SK-N-SH (cell line): Measurements from ENCODE around the gene RFX2. TPM values are rescaled to one million over a fixed set of nuclear protein-coding genes. Genes with fewer than 3 reads are reported as not detected.

Experiments used
- CTCF ChIA-PET: fragments of 300-600, 350-600 bp; formaldehyde crosslinking; extraction: SDS; loops from one replicate; lab custom pipeline; 2021; lab: Yijun Ruan, JAX
- POLR2A ChIA-PET: fragments of 350-600 bp; sonication (Branson Sonifier 250); formaldehyde crosslinking; extraction: SDS; loops from one replicate; lab custom pipeline; 2020; ENCODE audit warnings: antibody characterized with exemption, inconsistent platforms; lab: Yijun Ruan, JAX
- DNase-seq: peaks from one replicate; pipeline ENCODE4 v3.0.0; 2012
- H2AFZ ChIP-seq: fragments of 200-600 bp; sonication (generic); 2 replicates; pipeline ENCODE4 v1.8.1; 2016; ENCODE audit warnings: antibody characterized with exemption, mild to moderate bottlenecking, low read depth
- H3F3A ChIP-seq: fragments of 200-600 bp; sonication (generic); replicated peaks from 2 replicates; pipeline ENCODE3; 2016; ENCODE audit warnings: antibody characterized with exemption, mild to moderate bottlenecking; ENCODE audit not compliant: insufficient read depth
- H3K27ac ChIP-seq, 2 experiments: fragments of 200-500 bp in 1 of 2; fragments of 200-600 bp in 1 of 2; sonication (Bioruptor generic) in 1 of 2; sonication (generic), shearing (Covaris generic) in 1 of 2; 2 replicates each; pipeline versions ENCODE4 v1.5.1 to v1.6.1; 2014 to 2016; ENCODE audit warnings: low read depth in 2 of 2, inconsistent platforms in 1 of 2, low read length in 1 of 2, mild to moderate bottlenecking in 1 of 2, mixed read lengths in 1 of 2
- H3K27me3 ChIP-seq: fragments of 200-600 bp; sonication (generic), shearing (Covaris generic); 2 replicates; pipeline ENCODE4 v1.6.1; 2016; ENCODE audit warnings: mixed run types; ENCODE audit not compliant: insufficient read depth
- H3K36me3 ChIP-seq, 2 experiments: fragments of 200-500 bp in 1 of 2; fragments of 200-600 bp in 1 of 2; sonication (Bioruptor generic) in 1 of 2; sonication (generic) in 1 of 2; replicated peaks in 1 of 2; 2 replicates each; pipeline versions ENCODE3 to v1.5.1; 2014 to 2016; ENCODE audit warnings: low read length in 1 of 2, mild to moderate bottlenecking in 1 of 2; ENCODE audit not compliant: insufficient read depth in 2 of 2, control insufficient read depth in 1 of 2
- H3K4me1 ChIP-seq, 2 experiments: fragments of 200-500 bp in 1 of 2; fragments of 200-600 bp in 1 of 2; sonication (Bioruptor generic) in 1 of 2; sonication (generic), shearing (Covaris generic) in 1 of 2; 2 replicates each; pipeline versions ENCODE4 v1.5.1 to v1.6.1; 2014 to 2016; ENCODE audit warnings: low read depth in 1 of 2, low read length in 1 of 2, mixed run types in 1 of 2; ENCODE audit not compliant: insufficient read depth in 2 of 2, control insufficient read depth in 1 of 2
- H3K4me2 ChIP-seq: fragments of 200-600 bp; sonication (generic), shearing (Covaris generic); 2 replicates; pipeline ENCODE4 v1.6.1; 2017; ENCODE audit warnings: mixed run types
- H3K4me3 ChIP-seq, 2 experiments: fragments of 200-500 bp in 1 of 2; fragments of 200-600 bp in 1 of 2; sonication (Bioruptor generic) in 1 of 2; sonication (generic), shearing (Covaris generic) in 1 of 2; 2 replicates each; pipeline versions ENCODE4 v1.5.1 to v1.8.1; 2014 to 2016; ENCODE audit warnings: low read depth in 2 of 2, inconsistent platforms in 1 of 2, low read length in 1 of 2, mild to moderate bottlenecking in 1 of 2, mixed read lengths in 1 of 2, moderate library complexity in 1 of 2
- H3K79me2 ChIP-seq: fragments of 200-600 bp; sonication (generic); 2 replicates; pipeline ENCODE4 v1.8.1; 2017; ENCODE audit warnings: mild to moderate bottlenecking; ENCODE audit not compliant: insufficient read depth
- H3K9ac ChIP-seq: fragments of 200-600 bp; sonication (generic); 2 replicates; pipeline ENCODE4 v1.6.1; 2017; ENCODE audit warnings: mixed run types
- H3K9me2 ChIP-seq: fragments of 200-600 bp; sonication (generic); 2 replicates; pipeline ENCODE4 v1.6.1; 2017; ENCODE audit warnings: mixed run types
- H3K9me3 ChIP-seq: fragments of 200-600 bp; sonication (generic); 2 replicates; pipeline ENCODE4 v1.6.1; 2017; ENCODE audit warnings: mixed run types, mild to moderate bottlenecking, moderate library complexity
- H4K20me1 ChIP-seq: fragments of 200-600 bp; sonication (generic); 2 replicates; pipeline ENCODE4 v1.6.1; 2017; ENCODE audit warnings: mild to moderate bottlenecking, mixed run types; ENCODE audit not compliant: insufficient read depth
- EZH2phosphoT487 ChIP-seq: fragments of 200-600 bp; sonication (generic); IDR thresholded peaks from 2 replicates; pipeline ENCODE4 v1.6.1; 2017; ENCODE audit warnings: low read depth, mixed run types, mild to moderate bottlenecking, antibody characterized with exemption, moderate library complexity, borderline replicate concordance
- FOSL2 ChIP-seq: IDR thresholded peaks from 2 replicates; pipeline ENCODE4 v1.4.0; 2012; ENCODE audit warnings: low read depth, mild to moderate bottlenecking, moderate library complexity, borderline replicate concordance
- FOXM1 ChIP-seq: IDR thresholded peaks from 2 replicates; pipeline ENCODE4 v1.4.0; 2012; ENCODE audit warnings: low read depth, mild to moderate bottlenecking
- NRF1 ChIP-seq: IDR thresholded peaks from 2 replicates; pipeline ENCODE4 v1.6.1; 2012; ENCODE audit warnings: low read depth, mild to moderate bottlenecking, low read length
- RAD21 ChIP-seq: IDR thresholded peaks from 2 replicates; pipeline ENCODE4 v1.6.1; 2012; ENCODE audit warnings: mild to moderate bottlenecking, low read length
- RXRA ChIP-seq: IDR thresholded peaks from 2 replicates; pipeline ENCODE4 v1.4.0; 2012; ENCODE audit warnings: low read depth, mild to moderate bottlenecking, borderline replicate concordance
- TEAD4 ChIP-seq: IDR thresholded peaks from 2 replicates; pipeline ENCODE4 v1.4.0; 2012; ENCODE audit warnings: mild to moderate bottlenecking, borderline replicate concordance; ENCODE audit not compliant: insufficient read depth
- WGBS: methylation state at CpG from one replicate; pipeline ENCODE4 v1.1.6; 2017; ENCODE audit warnings: low lambda C conversion rate; 5-methylcytosine and 5-hydroxymethylcytosine counted together
- polyA plus RNA-seq, 3 experiments: library from polyadenylated mRNA; depleted of rRNA; stranded (reverse); fragments of >200 nt; gene quantifications; 2 replicates each; pipeline ENCODE4 v1.2.3, GENCODE V29; 2012
- TF ChIP-seq, protein P1 (sequence below): IDR thresholded peaks from 2 replicates; pipeline ENCODE4 v1.6.1; 2012; ENCODE audit warnings: mild to moderate bottlenecking, low read depth, low read length, moderate library complexity
- TF ChIP-seq, protein P2 (sequence below): IDR thresholded peaks from 2 replicates; pipeline ENCODE4 v1.4.0; 2012; ENCODE audit warnings: low read depth
- TF ChIP-seq, protein P3 (sequence below): fragments of 150-350 bp; IDR thresholded peaks from 2 replicates; pipeline ENCODE4 v1.6.1; 2016; ENCODE audit warnings: mild to moderate bottlenecking, low read depth, low read length
- TF ChIP-seq, protein P4 (sequence below): IDR thresholded peaks from 2 replicates; pipeline ENCODE4 v1.4.0; 2012; ENCODE audit warnings: low read depth, borderline replicate concordance
- TF ChIP-seq, protein P5 (sequence below): fragments of 200-600 bp; sonication (generic); IDR thresholded peaks from 2 replicates; pipeline ENCODE4 v1.6.1; 2017; ENCODE audit warnings: antibody characterized with exemption, mild to moderate bottlenecking, moderate library complexity

Gene RFX2
- polyA plus RNA-seq, 1 of the 3 experiments (the other 2 are of a cell fraction) = 12.6 TPM

DNA sequence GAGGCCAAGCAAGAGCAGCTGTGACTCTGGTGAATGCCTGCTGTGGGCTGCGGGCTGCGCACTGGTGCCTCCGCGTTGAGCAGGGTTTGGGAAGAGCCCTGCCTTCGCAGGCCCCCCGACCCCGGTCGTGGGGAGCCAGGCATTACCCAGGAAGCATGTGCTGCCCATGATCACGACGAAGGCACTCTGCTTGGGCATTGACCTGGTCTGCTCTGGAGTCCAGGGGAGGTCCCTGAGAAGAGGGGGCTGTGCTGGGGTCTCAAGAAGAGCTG, 151.5 kb downstream of the RFX2 start:
- ChIA-PET CTCF (interaction anchor here (1.8 to 5.3 kb wide), 4 partner anchors 9 to 155 kb away, joined by 7 to 34 read pairs (median 14); no protein-coding TSS in a partner anchor), POLR2A (interaction anchor here (0.7 kb wide), 1 partner anchor 23 kb away, joined by 4 read pairs; no protein-coding TSS in a partner anchor)
- H3K36me3 ChIP-seq = no peaks in the 10 kb centered on the region
- H2AFZ ChIP-seq = no peak overlapping the region
- no peaks in the 10 kb centered on the region for H3K9me2 ChIP-seq
- H3F3A ChIP-seq = no peaks in the 10 kb centered on the region
- H3K4me2 ChIP-seq = no peak overlapping the region
- WGBS = 95% methylated on average over 8 of the region's 10 CpGs
- H3K27ac ChIP-seq = peak overlapping the region in 1 of 2 experiments; percentile 25; a peak in 1 of 4 replicates
- H3K79me2 ChIP-seq = peaks cover 99% of the 10 kb centered on the region
- no peaks in the 10 kb centered on the region for H3K27me3 ChIP-seq
- H3K4me3 ChIP-seq = no peak overlapping the region
- H3K9me3 ChIP-seq = no peaks in the 10 kb centered on the region
- peaks cover 11 to 79% of the 10 kb centered on the region in 2 experiments for H3K4me1 ChIP-seq
- no peak for DNase-seq
- H3K9ac ChIP-seq = no peak overlapping the region
- no peak for TF ChIP-seq FOSL2
- no peak for TF ChIP-seq RAD21
- TF ChIP-seq NRF1 = no peak
- TF ChIP-seq, protein P1, sequence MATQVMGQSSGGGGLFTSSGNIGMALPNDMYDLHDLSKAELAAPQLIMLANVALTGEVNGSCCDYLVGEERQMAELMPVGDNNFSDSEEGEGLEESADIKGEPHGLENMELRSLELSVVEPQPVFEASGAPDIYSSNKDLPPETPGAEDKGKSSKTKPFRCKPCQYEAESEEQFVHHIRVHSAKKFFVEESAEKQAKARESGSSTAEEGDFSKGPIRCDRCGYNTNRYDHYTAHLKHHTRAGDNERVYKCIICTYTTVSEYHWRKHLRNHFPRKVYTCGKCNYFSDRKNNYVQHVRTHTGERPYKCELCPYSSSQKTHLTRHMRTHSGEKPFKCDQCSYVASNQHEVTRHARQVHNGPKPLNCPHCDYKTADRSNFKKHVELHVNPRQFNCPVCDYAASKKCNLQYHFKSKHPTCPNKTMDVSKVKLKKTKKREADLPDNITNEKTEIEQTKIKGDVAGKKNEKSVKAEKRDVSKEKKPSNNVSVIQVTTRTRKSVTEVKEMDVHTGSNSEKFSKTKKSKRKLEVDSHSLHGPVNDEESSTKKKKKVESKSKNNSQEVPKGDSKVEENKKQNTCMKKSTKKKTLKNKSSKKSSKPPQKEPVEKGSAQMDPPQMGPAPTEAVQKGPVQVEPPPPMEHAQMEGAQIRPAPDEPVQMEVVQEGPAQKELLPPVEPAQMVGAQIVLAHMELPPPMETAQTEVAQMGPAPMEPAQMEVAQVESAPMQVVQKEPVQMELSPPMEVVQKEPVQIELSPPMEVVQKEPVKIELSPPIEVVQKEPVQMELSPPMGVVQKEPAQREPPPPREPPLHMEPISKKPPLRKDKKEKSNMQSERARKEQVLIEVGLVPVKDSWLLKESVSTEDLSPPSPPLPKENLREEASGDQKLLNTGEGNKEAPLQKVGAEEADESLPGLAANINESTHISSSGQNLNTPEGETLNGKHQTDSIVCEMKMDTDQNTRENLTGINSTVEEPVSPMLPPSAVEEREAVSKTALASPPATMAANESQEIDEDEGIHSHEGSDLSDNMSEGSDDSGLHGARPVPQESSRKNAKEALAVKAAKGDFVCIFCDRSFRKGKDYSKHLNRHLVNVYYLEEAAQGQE = no peak
- no peak for TF ChIP-seq RXRA
- TF ChIP-seq, protein P2, sequence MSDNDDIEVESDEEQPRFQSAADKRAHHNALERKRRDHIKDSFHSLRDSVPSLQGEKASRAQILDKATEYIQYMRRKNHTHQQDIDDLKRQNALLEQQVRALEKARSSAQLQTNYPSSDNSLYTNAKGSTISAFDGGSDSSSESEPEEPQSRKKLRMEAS = no peak
- TF ChIP-seq, protein P3, sequence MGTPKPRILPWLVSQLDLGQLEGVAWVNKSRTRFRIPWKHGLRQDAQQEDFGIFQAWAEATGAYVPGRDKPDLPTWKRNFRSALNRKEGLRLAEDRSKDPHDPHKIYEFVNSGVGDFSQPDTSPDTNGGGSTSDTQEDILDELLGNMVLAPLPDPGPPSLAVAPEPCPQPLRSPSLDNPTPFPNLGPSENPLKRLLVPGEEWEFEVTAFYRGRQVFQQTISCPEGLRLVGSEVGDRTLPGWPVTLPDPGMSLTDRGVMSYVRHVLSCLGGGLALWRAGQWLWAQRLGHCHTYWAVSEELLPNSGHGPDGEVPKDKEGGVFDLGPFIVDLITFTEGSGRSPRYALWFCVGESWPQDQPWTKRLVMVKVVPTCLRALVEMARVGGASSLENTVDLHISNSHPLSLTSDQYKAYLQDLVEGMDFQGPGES = no peak
- no peak for TF ChIP-seq EZH2phosphoT487
- TF ChIP-seq TEAD4 = no peak
- TF ChIP-seq, protein P4, sequence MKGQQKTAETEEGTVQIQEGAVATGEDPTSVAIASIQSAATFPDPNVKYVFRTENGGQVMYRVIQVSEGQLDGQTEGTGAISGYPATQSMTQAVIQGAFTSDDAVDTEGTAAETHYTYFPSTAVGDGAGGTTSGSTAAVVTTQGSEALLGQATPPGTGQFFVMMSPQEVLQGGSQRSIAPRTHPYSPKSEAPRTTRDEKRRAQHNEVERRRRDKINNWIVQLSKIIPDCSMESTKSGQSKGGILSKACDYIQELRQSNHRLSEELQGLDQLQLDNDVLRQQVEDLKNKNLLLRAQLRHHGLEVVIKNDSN = no peak
- TF ChIP-seq, protein P5, sequence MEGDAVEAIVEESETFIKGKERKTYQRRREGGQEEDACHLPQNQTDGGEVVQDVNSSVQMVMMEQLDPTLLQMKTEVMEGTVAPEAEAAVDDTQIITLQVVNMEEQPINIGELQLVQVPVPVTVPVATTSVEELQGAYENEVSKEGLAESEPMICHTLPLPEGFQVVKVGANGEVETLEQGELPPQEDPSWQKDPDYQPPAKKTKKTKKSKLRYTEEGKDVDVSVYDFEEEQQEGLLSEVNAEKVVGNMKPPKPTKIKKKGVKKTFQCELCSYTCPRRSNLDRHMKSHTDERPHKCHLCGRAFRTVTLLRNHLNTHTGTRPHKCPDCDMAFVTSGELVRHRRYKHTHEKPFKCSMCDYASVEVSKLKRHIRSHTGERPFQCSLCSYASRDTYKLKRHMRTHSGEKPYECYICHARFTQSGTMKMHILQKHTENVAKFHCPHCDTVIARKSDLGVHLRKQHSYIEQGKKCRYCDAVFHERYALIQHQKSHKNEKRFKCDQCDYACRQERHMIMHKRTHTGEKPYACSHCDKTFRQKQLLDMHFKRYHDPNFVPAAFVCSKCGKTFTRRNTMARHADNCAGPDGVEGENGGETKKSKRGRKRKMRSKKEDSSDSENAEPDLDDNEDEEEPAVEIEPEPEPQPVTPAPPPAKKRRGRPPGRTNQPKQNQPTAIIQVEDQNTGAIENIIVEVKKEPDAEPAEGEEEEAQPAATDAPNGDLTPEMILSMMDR = no peak
- TF ChIP-seq FOXM1 = no peak
- peaks cover 98% of the 10 kb centered on the region for H4K20me1 ChIP-seq
